ENCODE results near the gene ZCCHC24.

ZCCHC24 gene

DNA sequence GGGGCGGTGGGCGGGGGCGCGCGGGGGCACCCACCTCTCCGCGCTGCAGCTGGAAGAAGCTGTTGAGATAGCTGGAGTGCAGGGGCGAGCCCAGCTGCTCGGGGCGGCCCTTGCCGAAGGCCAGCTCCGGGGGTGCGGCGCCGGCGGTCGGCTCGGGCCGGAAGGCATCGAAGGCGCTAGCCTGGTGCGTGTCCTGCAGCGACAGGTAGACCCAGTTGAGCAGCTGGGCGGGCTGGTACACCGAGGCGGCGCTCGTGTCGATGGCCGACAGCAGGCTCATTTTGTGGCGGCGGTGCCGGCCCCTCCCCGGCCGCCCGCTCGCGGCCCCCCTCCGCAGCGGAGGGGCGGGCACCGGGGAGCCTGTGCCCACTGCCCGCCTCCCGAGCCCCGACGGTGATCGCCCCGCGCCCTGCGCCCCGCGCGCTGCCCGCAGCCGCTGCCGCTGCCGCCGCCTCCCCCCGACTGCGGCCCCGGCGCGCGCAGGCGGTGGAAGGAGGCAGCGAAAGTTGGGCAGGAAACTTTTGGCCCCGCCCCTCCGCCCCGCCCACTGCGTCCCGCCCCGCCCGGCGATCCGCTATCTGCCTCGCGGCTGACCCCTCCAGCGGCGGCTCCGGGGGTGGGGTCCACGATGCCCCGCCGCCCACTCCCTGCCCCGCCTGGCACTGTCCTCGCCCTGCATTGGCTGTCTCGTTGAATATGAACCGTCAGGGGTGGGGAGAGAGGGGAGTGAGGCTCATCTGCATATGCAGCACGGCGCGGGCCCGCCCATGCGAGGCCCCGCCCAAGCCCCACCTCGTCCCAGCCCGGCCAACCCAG is at the start of gene ZCCHC24:
ZCCHC24 (minus strand) TSS at position 464 of the 816 bp plus-strand sequence; CDS start at position 280, 184 bp downstream.
- DNase-seq, result peak; percentile 98

DNA sequence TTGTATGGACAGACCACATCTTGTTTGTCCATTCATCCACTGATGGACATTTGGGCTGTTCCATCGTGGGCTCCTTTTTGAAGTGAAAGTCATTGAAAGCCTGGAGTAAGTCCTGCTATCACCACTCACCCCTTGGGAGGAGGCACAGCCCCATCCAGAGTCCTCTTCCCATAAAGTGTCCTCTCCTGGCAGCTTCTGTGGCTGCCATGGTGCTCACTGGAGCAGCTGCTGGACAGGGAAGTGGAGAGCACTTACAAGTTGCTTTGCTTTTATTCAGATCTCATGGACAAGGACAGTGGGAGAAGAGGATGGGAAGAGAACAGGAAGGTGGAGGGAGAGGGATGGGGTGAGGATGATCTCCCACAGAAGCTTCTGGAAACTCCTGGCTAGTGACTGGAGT is 48.4 kb upstream of the ZCCHC24 start:
- no peak for DNase-seq

- no peak for DNase-seq
These were observed 47.4 kb upstream of the ZCCHC24 start for GRCh38 chr10:79492839-79493238.

DNA sequence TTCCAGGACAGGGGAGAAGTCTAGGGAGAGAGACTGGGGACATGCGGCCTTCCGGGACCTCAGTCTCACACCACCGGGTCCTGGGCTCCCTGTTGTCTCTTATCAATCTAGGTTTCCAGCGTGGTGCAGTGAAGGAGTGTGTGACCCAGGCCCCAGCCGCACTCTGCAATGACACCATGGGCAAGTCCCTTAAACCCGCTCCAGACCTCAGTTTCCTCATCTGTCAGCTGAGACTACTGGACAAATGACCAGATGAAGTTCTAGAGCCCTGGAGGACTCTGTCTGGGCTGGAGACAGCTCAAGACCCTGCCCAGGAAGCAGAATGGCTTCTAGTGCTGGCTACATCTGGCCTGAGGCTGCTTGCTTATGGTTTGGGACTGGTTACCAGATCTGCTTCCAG is 46.8 kb upstream of the ZCCHC24 start:
- no peak for DNase-seq

DNA sequence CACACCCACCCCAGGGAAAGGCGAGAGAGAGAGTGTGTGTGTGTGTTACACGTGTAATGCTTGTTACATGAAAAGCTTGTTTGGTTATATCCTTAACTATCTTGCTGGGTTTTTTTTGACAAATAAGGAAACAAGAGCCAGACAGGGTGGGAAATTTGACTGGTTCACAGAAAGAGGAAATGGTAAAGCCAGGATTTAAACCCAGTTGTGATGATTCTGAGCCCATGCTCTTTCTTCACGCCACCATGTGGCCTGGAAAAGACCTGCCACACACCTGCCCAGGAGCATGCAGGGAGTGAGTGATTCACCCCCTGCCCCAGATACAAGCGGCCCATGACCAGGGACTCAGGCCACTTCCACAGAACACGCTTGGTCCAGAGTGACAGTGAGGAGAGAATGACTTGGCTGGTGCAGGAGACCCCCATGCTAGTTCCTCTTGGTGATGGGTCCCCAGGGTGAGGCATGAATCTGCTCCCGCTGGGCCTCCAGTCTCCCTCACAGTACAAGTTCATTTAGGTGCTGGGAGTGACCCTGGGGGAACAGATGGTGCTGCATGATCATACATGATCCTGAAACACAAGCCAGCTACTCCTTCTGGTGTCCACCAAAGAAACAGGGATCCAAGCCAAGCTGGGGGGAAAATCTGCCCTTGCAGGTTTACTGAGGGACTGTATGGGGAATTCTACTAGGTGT is 45.9 kb upstream of the ZCCHC24 start:
- no peak for DNase-seq

GRCh38 chr10:79490400-79491142 is 45.1 kb upstream of the ZCCHC24 start:
- no peak for DNase-seq

DNA sequence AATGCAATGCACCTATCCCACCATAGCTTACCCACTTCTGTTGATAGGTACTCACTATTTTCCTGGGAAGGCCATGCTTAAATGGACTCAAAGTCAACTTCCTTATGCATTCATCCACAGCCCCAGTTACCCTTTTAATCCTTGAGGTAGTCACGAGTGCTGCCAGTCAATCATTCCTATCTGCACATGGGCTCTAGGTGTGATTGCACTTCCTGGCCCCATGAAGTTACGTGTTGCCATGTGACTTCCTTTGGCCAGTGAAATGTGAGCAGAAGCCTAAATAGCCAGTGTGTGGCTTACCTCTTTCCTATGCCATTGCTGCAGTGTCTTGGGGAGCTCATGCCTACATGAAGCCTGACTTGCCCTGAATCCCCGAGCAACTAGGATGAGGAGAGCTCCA is 43.4 kb upstream of the ZCCHC24 start:
- no peak for DNase-seq

- no peak for DNase-seq
These were observed 42.9 kb upstream of the ZCCHC24 start for GRCh38 chr10:79488336-79488735.

- peak; percentile 35 for DNase-seq
These were observed 42.1 kb upstream of the ZCCHC24 start for GRCh38 chr10:79487296-79488194.

GRCh38 chr10:79484476-79484875 is 39.1 kb upstream of the ZCCHC24 start:
- DNase-seq, result no peak

DNA sequence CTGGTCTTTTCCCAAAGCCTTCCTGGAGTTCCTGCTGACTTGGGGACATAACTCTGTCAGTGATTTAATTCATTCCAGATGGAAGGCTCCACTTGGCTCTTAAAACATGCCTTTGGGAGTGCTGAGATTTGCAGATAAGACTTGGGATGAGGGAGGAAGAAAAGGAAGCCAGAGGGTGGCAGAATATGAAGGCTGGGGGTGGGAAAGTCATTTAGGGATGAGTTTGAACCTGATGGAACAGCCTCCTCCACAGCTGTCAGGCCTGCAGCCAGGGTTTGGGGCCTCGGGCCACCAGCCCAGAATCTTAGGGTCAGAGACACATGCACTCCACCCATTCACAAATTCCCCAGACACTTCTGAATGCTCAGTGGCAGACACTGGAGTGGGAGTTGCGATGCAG is 38.5 kb upstream of the ZCCHC24 start:
- no peak for DNase-seq

- no peak for DNase-seq
These were observed 37.9 kb upstream of the ZCCHC24 start for GRCh38 chr10:79483299-79483698.

DNA sequence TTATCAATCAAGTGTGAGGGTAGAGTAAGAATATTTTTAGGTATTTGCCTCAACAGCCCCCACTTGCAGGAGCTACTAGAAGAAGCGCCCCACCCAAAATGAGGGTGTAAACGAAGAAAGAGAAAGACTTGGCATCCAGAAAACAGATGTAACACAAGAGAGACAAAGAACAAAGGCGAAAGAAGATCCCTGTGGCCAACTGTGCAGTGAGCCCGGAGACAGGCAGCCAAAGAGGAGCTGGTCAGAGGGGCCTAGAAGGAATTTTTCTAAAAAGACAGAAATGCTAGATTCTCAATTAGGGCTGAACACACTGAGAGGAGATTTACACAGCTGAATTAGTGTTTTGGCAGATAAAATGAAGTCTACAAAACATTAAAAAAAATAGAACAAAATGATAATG is 37.3 kb upstream of the ZCCHC24 start:
- no peak for DNase-seq

- no peak for DNase-seq
These were observed 36.9 kb upstream of the ZCCHC24 start for GRCh38 chr10:79482304-79482703.

GRCh38 chr10:79479283-79479909 is 34.0 kb upstream of the ZCCHC24 start:
- DNase-seq, result no peak

DNA sequence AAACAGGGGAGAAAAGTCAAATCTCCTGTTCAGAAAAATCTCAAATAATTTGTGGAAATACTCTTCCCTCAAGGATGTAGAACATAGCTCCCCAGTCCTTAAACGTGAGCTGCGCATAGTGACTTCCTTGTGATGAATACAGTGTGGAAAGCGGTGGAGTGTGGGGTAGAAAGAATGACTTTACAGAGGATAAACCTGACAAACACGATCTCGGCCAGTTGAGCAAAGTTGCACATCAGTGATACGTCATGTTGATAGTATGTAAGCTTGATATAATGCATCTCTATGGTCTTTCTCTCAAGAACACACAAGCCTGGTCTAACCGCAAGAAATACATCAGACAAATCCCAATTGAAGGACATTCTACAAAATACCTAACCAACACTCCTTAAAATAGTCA is 32.0 kb upstream of the ZCCHC24 start:
- DNase-seq, result no peak

DNA sequence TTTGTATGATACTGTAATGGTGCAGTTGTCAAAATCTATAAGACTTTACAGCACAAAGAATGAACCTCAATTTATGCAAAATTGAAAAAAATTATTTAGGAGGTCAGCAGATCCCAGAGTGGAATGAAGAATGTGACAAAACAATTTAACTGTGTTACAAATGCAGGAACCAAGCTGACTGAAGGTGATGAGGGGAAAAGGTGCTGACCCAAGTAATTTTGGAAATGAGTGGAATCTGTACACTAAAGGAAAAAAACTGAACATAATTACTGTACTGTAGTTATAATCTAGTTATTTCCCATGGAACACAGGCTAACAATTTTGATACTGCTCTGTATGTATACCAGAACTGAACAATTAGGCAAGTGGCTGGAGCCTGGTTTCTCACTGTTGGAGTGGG is 31.2 kb upstream of the ZCCHC24 start:
- DNase-seq, result no peak

- DNase-seq, result no peak
These were observed 30.5 kb upstream of the ZCCHC24 start for GRCh38 chr10:79475877-79476276.

DNA sequence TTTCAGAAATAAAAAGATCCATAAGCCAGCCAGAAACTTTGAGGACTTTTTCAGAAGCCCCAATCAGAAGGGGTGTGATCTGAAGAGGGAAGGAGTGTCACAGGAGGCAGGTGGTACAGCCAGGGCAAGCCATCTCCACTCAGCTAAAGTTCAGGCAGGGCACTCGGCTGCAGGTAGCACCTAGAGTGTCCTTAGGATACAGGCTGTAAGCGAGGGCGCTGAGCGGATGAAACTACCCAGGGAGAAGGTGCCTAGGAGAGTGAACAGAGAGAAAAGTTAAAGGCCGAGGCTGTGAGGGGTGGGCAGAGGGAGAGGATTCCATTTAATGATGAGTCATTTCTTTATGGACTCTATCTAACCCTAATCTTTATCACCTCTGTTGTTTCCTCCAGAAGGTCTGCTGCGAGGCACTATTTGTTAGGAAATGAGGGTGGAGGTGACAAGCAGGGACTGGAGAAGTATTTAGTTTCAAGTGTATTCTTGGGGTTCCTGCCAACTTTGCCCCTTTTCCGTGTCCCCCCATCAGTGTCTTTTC is 29.8 kb upstream of the ZCCHC24 start:
- DNase-seq, result no peak

DNA sequence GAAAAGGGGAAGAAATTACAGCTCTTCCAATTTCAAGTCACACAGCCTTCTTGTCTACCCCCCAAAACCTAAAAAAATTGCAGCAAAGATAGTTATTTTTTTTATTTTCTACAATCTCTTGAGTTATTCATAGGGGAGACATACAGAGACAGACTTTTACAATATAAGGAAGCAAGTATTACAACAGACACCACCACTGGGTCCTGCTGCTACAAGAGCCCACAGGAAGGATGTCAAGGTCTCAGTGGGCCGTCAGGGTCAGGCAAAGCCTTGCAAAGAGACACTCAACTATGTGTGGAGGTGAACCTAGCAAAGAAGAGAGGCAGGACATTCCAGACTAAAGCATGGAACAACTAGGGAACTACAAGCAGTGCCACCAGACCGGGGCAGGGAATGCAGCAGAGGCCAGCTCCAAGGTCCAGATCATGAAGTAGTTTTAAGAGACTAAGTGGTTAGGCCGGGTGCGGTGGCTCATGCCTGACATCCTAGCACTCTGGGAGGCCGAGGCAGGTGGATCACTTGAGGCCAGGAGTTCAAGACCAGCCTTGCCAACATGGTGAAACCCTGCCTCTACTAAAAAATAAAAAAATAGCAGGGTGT is 28.2 kb upstream of the ZCCHC24 start:
- DNase-seq, result no peak

DNA sequence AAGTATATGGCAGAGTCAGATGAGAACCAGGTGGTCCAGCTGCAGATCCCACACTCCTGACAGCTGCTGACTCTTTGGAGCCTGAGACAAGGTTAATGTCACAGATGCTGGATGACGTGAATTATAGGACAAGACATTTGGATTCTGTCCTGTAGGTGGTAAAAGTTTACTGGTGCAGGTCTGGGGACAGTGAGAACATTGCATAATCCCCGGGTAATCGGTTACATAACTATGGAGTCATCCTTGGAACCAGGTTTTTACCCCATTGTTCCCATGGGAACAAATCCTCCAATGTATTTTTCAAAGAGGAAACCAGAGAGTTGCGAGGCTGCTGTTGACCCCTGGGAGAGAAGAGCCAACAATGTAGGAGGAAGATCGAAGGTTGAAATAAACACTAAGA is 27.5 kb upstream of the ZCCHC24 start:
- DNase-seq, result no peak

Data from CD4-positive, alpha-beta T cell treated with Interleukin-15 for 1 hour (primary cell).